Activated T-helper 1 cell treated with Interleukin-2 at 50 U/mL for 16 hours (primary cell): ENCODE data around the gene OR8D2.
"Not testable (repeated sequence)": the region's sequence is repeated elsewhere in the genome, so short reads cannot be mapped to it uniquely, and the experiment has no call there.

Experiments used
- DNase-seq: peaks from one replicate; pipeline ENCODE4 v3.0.0-alpha.2; 2020; ENCODE audit warnings: low read depth

Gene OR8D2

DNA sequence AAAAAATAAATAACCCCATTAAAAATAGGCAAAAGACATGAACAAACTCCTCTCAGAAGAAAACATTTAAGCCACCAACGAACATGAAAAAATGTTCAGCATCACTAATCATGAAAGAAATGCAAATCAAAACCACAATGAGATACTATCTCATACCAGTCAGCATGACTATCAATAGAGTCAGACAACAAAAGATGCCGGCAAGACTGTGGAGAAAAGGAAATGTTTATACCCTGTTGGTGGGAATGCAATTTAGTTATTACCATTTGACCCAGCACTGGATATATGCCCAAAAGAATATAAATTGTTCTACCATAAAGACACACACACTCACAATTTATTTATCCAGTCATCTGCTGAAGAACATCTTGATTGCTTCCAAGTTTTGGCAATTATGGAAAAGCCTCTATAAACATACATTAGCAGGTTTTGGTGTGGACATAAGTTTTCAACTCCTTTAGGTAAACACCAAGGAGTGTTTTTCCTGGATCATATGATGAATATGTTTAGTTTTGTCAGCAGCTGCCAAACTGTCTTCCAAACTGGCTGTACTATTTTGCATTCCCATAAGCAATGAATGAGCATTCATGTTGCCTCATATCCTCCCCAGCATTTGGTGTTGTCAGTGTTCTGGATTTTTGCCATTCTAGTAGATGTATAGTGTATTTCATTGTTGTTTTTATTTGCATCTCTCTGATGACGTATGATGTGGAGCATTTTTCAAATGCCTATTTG lies 34.2 kb downstream of the OR8D2 start:
- no peak for DNase-seq

DNA sequence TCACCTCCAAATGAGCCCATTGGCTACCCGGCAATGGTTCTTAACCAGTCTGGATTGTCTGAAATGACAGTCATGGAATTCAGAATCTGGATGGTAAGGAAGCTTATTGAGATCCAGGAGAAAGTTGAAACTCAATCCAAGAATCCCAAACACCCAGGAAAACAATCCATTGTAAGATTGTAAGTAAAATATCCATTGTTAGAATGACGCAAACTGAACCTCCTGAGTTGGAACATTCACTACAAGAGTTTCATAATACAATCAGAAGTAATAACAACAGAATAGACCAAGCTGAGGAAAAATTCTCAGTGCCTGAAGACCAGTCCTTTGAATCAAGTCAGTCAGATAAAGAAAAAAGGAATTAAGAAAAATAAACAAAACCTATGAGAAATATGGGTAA lies 41.7 kb downstream of the OR8D2 start:
- DNase-seq: no peak

DNA sequence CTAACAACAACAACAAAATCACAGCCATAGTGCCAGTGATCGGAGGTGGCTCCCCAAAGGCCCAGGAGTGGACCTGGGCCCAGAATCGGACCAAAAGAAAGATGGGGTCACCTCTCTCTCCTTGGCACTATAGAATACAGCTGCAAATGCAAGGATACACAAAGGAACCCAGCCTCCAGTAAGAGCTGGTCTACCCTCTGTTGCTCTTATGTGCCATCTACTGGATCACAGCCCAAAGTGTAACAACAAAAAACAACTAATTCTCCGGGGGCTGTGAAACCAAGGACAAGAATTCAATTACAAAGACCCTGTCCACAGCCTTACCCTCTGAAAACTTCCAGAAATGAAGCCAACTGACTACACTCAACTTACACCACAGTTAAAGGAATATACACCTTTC lies 42.2 kb downstream of the OR8D2 start:
- no peak for DNase-seq

DNA sequence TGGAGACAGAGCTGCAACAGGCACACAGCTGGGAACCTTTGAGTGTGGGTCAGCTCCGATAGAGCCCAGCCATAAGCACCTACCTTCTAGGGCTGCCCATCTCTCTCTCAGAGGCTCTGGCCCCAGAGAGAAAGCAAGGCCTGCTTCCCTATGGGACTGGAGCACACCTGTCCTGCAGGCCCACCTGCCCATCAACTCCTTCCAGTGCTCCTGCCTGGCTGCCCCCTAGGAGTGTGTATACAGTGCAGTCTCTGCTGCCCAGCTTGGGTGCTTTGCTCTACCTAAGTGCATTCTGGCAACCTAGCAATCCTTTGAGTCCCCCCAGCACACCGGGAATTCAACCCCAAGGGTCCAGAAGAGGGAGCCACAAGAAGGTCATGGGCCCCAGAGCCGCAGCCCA lies 42.8 kb downstream of the OR8D2 start:
- no peak for DNase-seq

DNA sequence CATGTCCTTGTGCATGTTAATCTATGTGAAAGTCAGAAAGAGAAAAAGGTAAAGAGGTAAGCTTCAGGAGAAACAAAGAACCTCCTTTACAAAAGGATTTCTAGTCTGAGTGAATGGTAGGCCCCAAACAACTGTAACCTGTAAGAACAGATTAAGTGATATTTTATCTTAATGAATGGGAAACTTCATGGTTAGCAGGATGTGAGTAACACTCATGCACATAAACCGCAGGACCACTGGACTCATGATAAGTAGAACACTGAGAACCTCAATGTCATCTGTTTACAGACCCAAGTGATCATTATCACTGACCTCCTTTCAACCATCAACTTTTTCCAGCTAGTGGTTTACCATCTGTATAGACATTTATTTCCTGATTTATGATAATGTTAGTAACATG lies 43.9 kb downstream of the OR8D2 start:
- DNase-seq: no peak

DNA sequence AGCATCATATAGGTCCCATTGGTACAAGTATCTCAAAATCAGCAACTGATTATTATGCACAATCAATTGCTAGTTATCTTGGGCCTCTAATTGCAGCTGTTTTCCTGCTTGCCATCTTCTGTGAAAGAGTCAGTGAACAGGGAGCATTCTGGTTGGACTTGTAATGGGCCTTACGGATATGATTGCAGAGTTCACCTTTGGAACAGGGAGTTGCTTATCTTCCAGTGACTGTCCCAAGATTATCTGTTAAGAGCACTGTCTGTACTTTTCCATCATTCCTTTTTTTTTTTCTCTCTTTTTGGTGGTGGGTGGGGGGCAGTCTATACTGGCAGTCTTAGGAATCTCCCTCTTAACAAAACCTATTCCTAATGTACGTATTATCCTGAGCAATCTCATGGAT lies 46.0 kb downstream of the OR8D2 start:
- no peak for DNase-seq

DNA sequence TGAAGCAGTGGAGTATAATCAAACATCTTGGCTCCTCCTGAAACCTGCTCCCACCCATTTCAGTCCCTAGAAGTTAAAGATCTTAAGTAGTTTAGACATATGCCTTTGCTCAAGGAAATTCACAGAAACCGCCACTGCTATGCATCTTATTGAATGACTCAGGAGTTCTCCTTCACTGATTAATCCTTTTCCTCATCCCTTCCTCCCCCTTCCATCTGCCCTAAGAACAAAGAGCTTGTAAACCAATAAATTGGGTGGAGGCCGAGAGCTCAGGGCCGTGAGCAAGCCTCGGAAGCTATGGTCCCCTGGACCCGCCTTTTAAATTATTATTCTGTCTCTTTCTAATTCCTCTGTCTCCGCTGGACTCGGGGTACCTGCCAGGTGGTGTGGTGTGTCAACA lies 49.1 kb downstream of the OR8D2 start:
- not testable (repeated sequence) for DNase-seq
